Breast epithelium (tissue), 3 donors: ENCODE measurements around the gene TMEM107.

Experiments used
- POLR2A ChIP-seq: fragments of 450-650 bp; IDR thresholded peaks from one replicate; pipeline ENCODE4 v1.6.1; 2016; ENCODE audit warnings: antibody characterized with exemption, mild to moderate bottlenecking, moderate library complexity
- POLR2AphosphoS5 ChIP-seq, 3 donors: sonication (generic); formaldehyde crosslinking; IDR thresholded peaks; one replicate each; pipeline ENCODE4 v1.6.1; 2017; ENCODE audit warnings: antibody characterized with exemption in 3 of 3
- TF ChIP-seq, protein P1 (sequence below), 3 donors: fragments of 450-650 bp; IDR thresholded peaks; one replicate each; pipeline ENCODE4 v1.5.1; 2016 to 2017; ENCODE audit warnings: antibody characterized with exemption in 3 of 3, mild to moderate bottlenecking in 3 of 3, moderate library complexity in 3 of 3

DNA sequence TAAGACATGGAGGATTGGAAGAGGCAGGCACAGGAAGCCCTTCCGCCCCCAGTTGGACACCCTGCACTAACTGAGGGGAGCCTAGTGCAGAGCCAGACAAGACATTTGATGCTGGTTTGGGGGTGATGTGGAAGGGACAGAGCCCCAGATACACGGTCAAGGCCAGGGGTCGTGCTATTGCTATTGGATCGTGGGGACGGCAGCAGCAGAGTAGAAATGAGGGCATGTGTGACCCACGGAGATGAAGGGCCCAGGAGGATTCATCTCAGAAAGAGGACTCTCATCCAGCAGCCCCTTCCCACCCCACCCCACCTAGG, 11.4 kb downstream of the TMEM107 start:
- TF ChIP-seq POLR2AphosphoS5 (IDR thresholded peaks at IDR 0.05) (no peak), POLR2A (no peak)
- TF ChIP-seq, protein P1, sequence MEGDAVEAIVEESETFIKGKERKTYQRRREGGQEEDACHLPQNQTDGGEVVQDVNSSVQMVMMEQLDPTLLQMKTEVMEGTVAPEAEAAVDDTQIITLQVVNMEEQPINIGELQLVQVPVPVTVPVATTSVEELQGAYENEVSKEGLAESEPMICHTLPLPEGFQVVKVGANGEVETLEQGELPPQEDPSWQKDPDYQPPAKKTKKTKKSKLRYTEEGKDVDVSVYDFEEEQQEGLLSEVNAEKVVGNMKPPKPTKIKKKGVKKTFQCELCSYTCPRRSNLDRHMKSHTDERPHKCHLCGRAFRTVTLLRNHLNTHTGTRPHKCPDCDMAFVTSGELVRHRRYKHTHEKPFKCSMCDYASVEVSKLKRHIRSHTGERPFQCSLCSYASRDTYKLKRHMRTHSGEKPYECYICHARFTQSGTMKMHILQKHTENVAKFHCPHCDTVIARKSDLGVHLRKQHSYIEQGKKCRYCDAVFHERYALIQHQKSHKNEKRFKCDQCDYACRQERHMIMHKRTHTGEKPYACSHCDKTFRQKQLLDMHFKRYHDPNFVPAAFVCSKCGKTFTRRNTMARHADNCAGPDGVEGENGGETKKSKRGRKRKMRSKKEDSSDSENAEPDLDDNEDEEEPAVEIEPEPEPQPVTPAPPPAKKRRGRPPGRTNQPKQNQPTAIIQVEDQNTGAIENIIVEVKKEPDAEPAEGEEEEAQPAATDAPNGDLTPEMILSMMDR (IDR thresholded peaks at IDR 0.05): no peak
